ENCODE measurements around the gene VAMP1. TPM values are rescaled to one million over a fixed set of nuclear protein-coding genes. Genes with fewer than 3 reads are reported as not detected.

VAMP1 gene
- total and polyA plus RNA-seq, 2 experiments from 2014 or later, result 13.9 to 16.1 TPM

DNA sequence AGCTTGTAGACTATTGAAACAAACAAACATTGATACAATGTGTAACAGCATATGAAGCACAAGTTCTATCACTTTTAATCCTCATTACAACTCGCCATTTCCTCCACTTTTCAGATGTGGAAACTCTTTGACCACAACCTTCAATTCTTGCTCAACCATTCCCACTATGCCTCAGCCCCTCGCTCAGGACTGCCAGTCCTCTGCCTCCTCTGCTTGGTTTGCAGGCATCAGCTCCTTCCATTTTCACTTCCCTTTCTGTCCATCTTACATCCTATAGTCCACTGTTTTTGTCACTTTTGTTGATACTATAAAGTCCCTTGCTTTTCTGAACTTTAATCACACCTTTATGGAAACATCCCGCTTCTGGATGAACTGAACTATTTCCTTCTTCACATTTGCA, 53.9 kb downstream of the VAMP1 start (continued):
- TF ChIP-seq ZNF462 (CRISPR knock-in tag; IDR thresholded peaks at IDR 0.05), result no peak
- TF ChIP-seq JUNB (IDR thresholded peaks at IDR 0.05; ENCODE audit: unreplicated experiment), result no peak
- no peak for TF ChIP-seq EZH2phosphoT487 (IDR thresholded peaks at IDR 0.05; ENCODE audit: unreplicated experiment)
- no peak for TF ChIP-seq NANOG (IDR thresholded peaks at IDR 0.05; ENCODE audit: borderline replicate concordance)
- TF ChIP-seq, protein P1, sequence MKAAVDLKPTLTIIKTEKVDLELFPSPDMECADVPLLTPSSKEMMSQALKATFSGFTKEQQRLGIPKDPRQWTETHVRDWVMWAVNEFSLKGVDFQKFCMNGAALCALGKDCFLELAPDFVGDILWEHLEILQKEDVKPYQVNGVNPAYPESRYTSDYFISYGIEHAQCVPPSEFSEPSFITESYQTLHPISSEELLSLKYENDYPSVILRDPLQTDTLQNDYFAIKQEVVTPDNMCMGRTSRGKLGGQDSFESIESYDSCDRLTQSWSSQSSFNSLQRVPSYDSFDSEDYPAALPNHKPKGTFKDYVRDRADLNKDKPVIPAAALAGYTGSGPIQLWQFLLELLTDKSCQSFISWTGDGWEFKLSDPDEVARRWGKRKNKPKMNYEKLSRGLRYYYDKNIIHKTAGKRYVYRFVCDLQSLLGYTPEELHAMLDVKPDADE (IDR thresholded peaks at IDR 0.05), result no peak
- TF ChIP-seq ZNF114 (CRISPR knock-in tag; IDR thresholded peaks at IDR 0.05), result no peak
- no peak for TF ChIP-seq CTCF (conservative IDR thresholded peaks at IDR 0.05; ENCODE audit: low read depth in 2 of 2)

Other genes with a start within 250 kb of the VAMP1 start
- 21.3 and 174 TPM in 2 replicates for gene PLEKHG6, start 160.0 kb downstream of the VAMP1 start, total RNA-seq (2014; rRNA removed; shearing (Covaris generic))
- gene PLEKHG6, start 160.0 kb downstream of the VAMP1 start, polyA plus RNA-seq (2016; fragmentation: Nextera tagmentation; extraction: Ambion mirVana), result 15.7 and 18.0 TPM in 2 replicates
- 36.7 and 43.4 TPM in 2 replicates for gene TNFRSF1A, start 128.6 kb downstream of the VAMP1 start, total RNA-seq (2014; rRNA removed; shearing (Covaris generic))
- gene TNFRSF1A, start 128.6 kb downstream of the VAMP1 start, polyA plus RNA-seq (2016; fragmentation: Nextera tagmentation; extraction: Ambion mirVana), result 24.3 and 28.5 TPM in 2 replicates
- 125 and 134 TPM in 2 replicates for gene SCNN1A, start 95.1 kb downstream of the VAMP1 start, total RNA-seq (2014; rRNA removed; shearing (Covaris generic))
- gene SCNN1A, start 95.1 kb downstream of the VAMP1 start, polyA plus RNA-seq (2016; fragmentation: Nextera tagmentation; extraction: Ambion mirVana), result 34.0 and 37.1 TPM in 2 replicates
- 6.8 and 7.1 TPM in 2 replicates for gene LTBR, start 86.5 kb downstream of the VAMP1 start, total RNA-seq (2014; rRNA removed; shearing (Covaris generic))
- 6.1 and 10.5 TPM in 2 replicates for gene LTBR, start 86.5 kb downstream of the VAMP1 start, polyA plus RNA-seq (2016; fragmentation: Nextera tagmentation; extraction: Ambion mirVana)
- gene CD27, start 25.7 kb downstream of the VAMP1 start, total RNA-seq (2014; rRNA removed; shearing (Covaris generic)), result not detected in 2 replicates
- 0.49 and 0.53 TPM in 2 replicates for gene CD27, start 25.7 kb downstream of the VAMP1 start, polyA plus RNA-seq (2016; fragmentation: Nextera tagmentation; extraction: Ambion mirVana)
- gene TAPBPL, start 18.6 kb downstream of the VAMP1 start, total RNA-seq (2014; rRNA removed; shearing (Covaris generic)), result 0.59 and 0.66 TPM in 2 replicates
- gene TAPBPL, start 18.6 kb downstream of the VAMP1 start, polyA plus RNA-seq (2016; fragmentation: Nextera tagmentation; extraction: Ambion mirVana), result 0.52 and 0.65 TPM in 2 replicates
- gene MRPL51, start 22.6 kb upstream of the VAMP1 start, total RNA-seq (2014; rRNA removed; shearing (Covaris generic)), result 75.1 and 93.9 TPM in 2 replicates
- 432 and 463 TPM in 2 replicates for gene MRPL51, start 22.6 kb upstream of the VAMP1 start, polyA plus RNA-seq (2016; fragmentation: Nextera tagmentation; extraction: Ambion mirVana)
- gene NCAPD2, start 23.4 kb upstream of the VAMP1 start, total RNA-seq (2014; rRNA removed; shearing (Covaris generic)), result 217 and 389 TPM in 2 replicates
- gene NCAPD2, start 23.4 kb upstream of the VAMP1 start, polyA plus RNA-seq (2016; fragmentation: Nextera tagmentation; extraction: Ambion mirVana), result 32.7 and 34.2 TPM in 2 replicates
- gene GAPDH, start 63.8 kb upstream of the VAMP1 start, total RNA-seq (2014; rRNA removed; shearing (Covaris generic)), result 5,269 and 5,853 TPM in 2 replicates
- 6,140 and 6,219 TPM in 2 replicates for gene GAPDH, start 63.8 kb upstream of the VAMP1 start, polyA plus RNA-seq (2016; fragmentation: Nextera tagmentation; extraction: Ambion mirVana)
- 8.8 and 12.9 TPM in 2 replicates for gene IFFO1, start 85.4 kb upstream of the VAMP1 start, total RNA-seq (2014; rRNA removed; shearing (Covaris generic))
- 8.9 and 11.2 TPM in 2 replicates for gene IFFO1, start 85.4 kb upstream of the VAMP1 start, polyA plus RNA-seq (2016; fragmentation: Nextera tagmentation; extraction: Ambion mirVana)
- gene NOP2, start 97.6 kb upstream of the VAMP1 start, total RNA-seq (2014; rRNA removed; shearing (Covaris generic)), result 67.2 and 67.9 TPM in 2 replicates
- gene NOP2, start 97.6 kb upstream of the VAMP1 start, polyA plus RNA-seq (2016; fragmentation: Nextera tagmentation; extraction: Ambion mirVana), result 63.3 and 63.4 TPM in 2 replicates
- 301 and 351 TPM in 2 replicates for gene CHD4, start 136.7 kb upstream of the VAMP1 start, total RNA-seq (2014; rRNA removed; shearing (Covaris generic))
- 317 and 370 TPM in 2 replicates for gene CHD4, start 136.7 kb upstream of the VAMP1 start, polyA plus RNA-seq (2016; fragmentation: Nextera tagmentation; extraction: Ambion mirVana)
- 0.38 and 0.89 TPM in 2 replicates for gene LPAR5, start 165.3 kb upstream of the VAMP1 start, total RNA-seq (2014; rRNA removed; shearing (Covaris generic))
- 0.32 and 0.38 TPM in 2 replicates for gene LPAR5, start 165.3 kb upstream of the VAMP1 start, polyA plus RNA-seq (2016; fragmentation: Nextera tagmentation; extraction: Ambion mirVana)
- 2.2 TPM in 1 of 2 replicates, not detected in the other for gene ACRBP, start 176.8 kb upstream of the VAMP1 start, total RNA-seq (2014; rRNA removed; shearing (Covaris generic))
- gene ACRBP, start 176.8 kb upstream of the VAMP1 start, polyA plus RNA-seq (2016; fragmentation: Nextera tagmentation; extraction: Ambion mirVana), result 0.70 TPM in 1 of 2 replicates, not detected in the other
- gene ING4, start 192.4 kb upstream of the VAMP1 start, total RNA-seq (2014; rRNA removed; shearing (Covaris generic)), result 22.0 and 27.7 TPM in 2 replicates
- 25.5 and 29.6 TPM in 2 replicates for gene ING4, start 192.4 kb upstream of the VAMP1 start, polyA plus RNA-seq (2016; fragmentation: Nextera tagmentation; extraction: Ambion mirVana)
- gene ZNF384, start 218.7 kb upstream of the VAMP1 start, total RNA-seq (2014; rRNA removed; shearing (Covaris generic)), result 30.2 and 35.9 TPM in 2 replicates
- gene ZNF384, start 218.7 kb upstream of the VAMP1 start, polyA plus RNA-seq (2016; fragmentation: Nextera tagmentation; extraction: Ambion mirVana), result 14.7 and 20.5 TPM in 2 replicates
- gene PIANP, start 230.1 kb upstream of the VAMP1 start, total RNA-seq (2014; rRNA removed; shearing (Covaris generic)), result 2.0 and 2.2 TPM in 2 replicates
- gene PIANP, start 230.1 kb upstream of the VAMP1 start, polyA plus RNA-seq (2016; fragmentation: Nextera tagmentation; extraction: Ambion mirVana), result 6.4 and 7.7 TPM in 2 replicates

All from GM23338 (cell line).